ENCODE measurements around the gene SCAF8.

DNA sequence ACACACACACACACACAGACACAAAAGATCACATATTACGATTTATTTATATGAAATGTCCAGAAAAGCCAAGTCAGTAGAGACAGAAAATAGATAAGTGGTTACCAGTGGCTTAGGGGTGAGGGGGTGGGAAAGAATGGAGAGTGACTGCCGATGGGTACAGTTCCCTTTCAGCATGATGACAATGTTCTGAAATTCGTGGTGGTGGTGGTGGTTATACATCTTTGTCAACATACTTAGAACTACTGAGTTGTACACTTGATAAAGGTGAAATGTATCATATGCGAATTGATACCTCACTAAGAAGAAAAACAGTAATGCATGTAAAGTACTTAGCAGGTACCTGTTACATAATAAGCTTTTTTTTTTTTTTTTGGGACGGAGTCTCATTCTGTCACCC, 124.3 kb downstream of the SCAF8 start:
- no peak for TF ChIP-seq POLR2A (IDR thresholded peaks at IDR 0.05)
- TF ChIP-seq, protein P1, sequence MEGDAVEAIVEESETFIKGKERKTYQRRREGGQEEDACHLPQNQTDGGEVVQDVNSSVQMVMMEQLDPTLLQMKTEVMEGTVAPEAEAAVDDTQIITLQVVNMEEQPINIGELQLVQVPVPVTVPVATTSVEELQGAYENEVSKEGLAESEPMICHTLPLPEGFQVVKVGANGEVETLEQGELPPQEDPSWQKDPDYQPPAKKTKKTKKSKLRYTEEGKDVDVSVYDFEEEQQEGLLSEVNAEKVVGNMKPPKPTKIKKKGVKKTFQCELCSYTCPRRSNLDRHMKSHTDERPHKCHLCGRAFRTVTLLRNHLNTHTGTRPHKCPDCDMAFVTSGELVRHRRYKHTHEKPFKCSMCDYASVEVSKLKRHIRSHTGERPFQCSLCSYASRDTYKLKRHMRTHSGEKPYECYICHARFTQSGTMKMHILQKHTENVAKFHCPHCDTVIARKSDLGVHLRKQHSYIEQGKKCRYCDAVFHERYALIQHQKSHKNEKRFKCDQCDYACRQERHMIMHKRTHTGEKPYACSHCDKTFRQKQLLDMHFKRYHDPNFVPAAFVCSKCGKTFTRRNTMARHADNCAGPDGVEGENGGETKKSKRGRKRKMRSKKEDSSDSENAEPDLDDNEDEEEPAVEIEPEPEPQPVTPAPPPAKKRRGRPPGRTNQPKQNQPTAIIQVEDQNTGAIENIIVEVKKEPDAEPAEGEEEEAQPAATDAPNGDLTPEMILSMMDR (IDR thresholded peaks at IDR 0.05), result no peak
